Posterior cingulate gyrus (tissue), 11 donors: Measurements from ENCODE around the gene SPCS1.
"Not testable (repeated sequence)": the region's sequence is repeated elsewhere in the genome, so short reads cannot be mapped to it uniquely, and the experiment has no call there.

ENCODE experiments used
- DNase-seq, 10 donors: peaks; one replicate each; pipeline versions ENCODE4 v3.0.0 to v3.0.0-alpha.2; 2020 to 2021; ENCODE audit warnings: mixed read lengths in 3 of 10
- intact Hi-C: fragments of 100-400 bp; cut with DNase I; formaldehyde crosslinking; loops from one replicate; pipeline ENCODE4 v1.15.1; 2023

The SPCS1 gene

DNA sequence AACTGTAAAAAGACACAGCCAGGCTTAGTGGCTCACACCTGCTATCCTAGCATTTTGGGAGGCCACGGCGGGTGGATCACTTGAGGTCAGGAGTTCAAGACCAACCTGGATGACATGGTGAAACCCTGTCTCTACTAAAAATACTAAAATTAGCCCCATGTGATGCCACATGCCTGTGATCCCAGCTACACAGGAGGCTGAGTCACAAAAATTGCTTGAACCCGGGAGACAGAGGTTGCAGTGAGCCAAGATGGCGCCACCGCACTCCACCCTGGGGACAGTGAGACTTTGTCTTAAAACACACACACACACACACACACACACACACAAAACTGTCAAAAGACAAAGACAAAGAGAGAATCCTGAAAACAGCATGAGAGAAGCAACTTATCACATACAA is 18.0 kb downstream of the SPCS1 start:
- no peak for DNase-seq
- intact Hi-C loops = no loop called here

DNA sequence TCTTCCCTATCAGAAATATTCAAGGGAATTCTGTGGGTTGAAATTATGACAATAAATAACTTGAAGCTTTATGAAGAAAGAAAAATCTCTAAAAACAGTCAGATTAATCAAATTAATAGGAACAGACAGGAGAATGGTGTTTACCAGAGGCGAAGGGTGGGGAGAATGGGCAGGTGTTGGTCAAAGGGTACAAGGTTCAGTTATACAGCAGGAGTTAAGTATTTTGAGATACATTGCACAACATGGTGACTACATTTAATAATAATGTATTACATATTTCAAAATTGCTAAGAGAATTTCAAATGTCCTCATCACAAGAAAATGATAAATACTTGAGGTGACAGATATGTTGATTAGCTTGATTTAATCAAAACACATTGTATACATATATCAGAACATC is 18.6 kb downstream of the SPCS1 start:
- DNase-seq = no peak
- intact Hi-C loops = no loop called here

DNA sequence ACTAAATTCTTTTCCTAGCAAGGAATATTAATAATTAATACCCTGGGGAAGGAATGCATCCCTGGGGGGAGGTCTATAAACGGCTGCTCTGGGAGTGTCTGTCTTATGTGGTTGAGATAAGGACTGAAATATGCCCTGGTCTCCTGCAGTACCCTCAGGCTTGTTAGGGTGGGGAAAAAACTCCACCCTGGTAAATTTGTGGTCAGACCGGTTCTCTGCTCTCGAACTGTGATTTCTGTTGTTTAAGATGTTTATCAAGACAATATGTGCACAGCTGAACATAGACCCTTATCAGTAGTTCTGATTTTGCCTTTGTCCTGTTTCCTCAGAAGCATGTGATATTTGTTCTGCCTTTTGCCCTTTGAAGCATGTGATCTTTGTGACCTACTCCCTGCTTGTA is 22.8 kb downstream of the SPCS1 start:
- intact Hi-C loops, DNase-seq: not testable (repeated sequence)

DNA sequence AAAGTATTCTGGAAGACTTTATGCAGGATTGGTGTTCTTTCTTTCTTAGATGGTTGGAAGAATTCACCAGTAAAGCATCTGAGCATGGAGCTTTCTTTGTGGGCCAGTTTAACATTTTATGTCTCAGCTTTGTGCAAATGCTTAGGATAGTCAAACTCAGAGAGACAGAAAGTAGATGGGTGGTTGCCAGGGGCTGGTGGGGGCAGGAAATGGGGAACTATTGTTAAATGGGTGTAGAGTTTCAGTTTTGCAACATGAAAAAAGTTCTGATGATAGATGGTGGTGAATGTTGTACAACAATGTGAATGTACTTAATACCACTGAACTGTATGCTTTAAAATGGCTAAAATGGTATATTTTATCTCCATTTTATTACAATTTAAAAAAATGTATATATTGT is 24.8 kb downstream of the SPCS1 start:
- no peak for DNase-seq
- intact Hi-C loops = no loop called here

- intact Hi-C loops = no loop called here
- peak in 1 of 10 donors; percentile 37 for DNase-seq
These were observed 25.7 kb downstream of the SPCS1 start for GRCh38 chr3:52731590-52731989.

GRCh38 chr3:52733256-52733891 is 27.5 kb downstream of the SPCS1 start:
- intact Hi-C loops = no loop called here
- DNase-seq = no peak

GRCh38 chr3:52739730-52740129 is 33.8 kb downstream of the SPCS1 start:
- intact Hi-C loops = loop anchor here (5.0 kb wide), 1 partner anchor 333 kb away; no protein-coding TSS in a partner anchor

DNA sequence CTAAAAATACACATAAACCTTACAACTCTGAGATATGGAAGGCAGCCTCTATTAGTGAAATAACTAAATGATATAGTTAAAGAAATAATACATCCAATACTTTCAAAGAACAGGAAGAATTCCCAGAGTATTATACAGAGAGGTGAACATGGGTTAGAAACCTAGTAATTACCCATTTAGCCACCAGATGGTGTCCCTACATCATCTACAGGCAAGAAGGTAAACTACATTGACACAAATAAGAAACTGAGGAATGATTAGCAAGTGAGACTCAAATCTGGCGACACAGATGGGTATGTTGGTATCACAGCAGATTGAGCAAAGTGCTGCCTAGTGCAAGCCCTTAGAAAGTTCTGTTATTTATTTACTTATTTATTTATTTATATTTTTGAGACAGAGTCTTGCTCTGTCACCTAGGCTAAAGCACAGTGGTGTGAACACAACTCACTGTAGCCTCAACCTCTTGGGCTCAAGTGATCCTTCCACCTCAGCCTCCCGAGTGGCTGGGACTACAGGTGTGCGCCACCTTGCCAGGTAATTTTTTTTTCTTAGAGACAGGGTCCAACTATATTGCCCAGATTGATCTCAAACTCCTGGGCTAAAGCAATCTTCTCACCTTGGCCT is 36.6 kb downstream of the SPCS1 start:
- no peak for DNase-seq
- intact Hi-C loops = loop anchor here (5.0 kb wide), 1 partner anchor 330 kb away; no protein-coding TSS in a partner anchor

More at GRCh38 chr3:52739730-52740129, 33.8 kb downstream of the SPCS1 start:
- no peak for DNase-seq

DNA sequence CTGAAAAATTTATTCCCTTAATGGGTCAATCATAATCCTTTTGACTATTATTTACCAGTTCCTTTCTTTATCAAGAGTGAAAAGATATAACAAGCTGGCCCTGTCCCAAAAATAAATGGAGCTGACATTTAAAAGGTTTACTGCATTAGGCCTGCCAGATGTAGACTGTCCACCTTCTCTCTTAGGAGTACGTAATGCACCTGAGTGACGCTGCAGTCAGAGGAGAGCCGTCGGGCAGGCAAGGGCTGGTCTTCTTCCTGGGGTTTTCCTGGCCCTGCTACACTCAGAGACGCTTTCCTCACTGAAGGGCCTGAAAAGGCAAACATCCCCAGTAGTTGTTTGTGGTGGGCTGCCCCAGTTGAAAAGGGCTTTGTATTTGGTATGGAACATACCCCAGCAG is 37.2 kb downstream of the SPCS1 start:
- DNase-seq = no peak
- intact Hi-C loops = loop anchor here (5.0 kb wide), 1 partner anchor 329 kb away; no protein-coding TSS in a partner anchor

DNA sequence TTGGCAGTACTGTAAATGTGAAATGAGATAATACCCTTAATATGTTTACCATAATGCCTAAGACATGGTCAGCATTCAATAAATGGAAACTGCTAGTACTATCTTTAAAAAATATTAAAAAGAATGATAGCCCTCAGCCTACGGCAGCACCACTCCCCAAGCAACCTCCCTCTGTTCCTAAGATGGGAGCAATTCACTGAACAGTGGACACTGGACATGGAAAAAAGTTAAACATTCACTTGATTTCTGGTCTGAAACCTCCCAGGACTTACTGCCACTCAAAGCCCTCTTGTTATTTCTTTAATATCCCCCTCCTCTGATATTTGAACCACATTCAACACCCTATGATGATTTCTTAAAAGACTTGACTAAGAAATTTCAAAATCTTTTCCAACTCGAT is 37.8 kb downstream of the SPCS1 start:
- no peak for DNase-seq
- intact Hi-C loops = loop anchor here (5.0 kb wide), 1 partner anchor 329 kb away; no protein-coding TSS in a partner anchor

DNA sequence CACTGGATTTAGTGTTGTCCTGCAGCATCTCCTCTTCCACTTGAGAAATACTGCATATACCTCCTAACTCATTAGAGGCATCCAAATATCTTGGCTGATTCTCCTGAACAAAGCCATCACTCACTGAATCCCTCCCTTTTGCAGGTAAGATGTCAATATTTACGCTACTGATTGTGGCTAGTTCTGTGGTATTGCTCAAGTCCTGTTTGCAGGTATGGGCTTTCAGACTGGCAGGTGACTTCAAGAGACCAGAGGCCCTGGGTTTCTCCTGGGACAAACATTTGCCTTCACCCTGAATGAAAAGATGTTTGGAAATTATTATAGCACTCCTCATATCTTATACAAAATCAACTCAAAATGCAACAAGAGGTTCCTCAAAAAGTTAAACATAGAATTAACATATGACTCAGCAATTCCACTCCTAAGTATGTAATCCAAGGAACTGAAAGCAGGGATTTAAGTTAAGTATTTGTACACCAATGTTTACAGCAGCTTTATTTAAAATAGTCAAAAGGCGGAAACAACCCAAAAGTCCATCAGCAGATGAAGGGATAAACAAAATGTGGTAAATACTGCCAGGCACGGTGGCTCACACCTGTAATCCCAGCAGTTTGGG is 46.2 kb downstream of the SPCS1 start:
- no peak for DNase-seq
- intact Hi-C loops = no loop called here

DNA sequence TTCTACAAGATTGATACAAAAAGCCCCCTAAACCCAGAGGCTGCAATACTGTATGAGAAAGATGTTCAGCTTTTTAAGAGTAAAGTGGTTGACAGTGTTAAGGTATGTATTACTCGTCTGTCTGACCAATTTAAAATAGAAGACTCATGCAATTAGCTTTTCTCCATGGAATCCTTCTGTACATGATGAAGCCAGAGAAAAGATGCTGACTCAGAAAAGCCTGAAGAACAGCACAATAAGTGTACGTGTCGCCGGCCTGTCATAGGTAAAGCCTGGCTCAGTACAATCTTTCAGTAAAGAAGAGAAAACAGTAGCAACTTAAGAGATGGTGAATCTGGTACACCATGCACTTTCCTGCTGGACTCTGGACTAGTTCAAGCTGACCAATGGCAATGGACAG is 48.5 kb downstream of the SPCS1 start:
- no peak for DNase-seq
- intact Hi-C loops = no loop called here

GRCh38 chr3:52756141-52756540 is 50.2 kb downstream of the SPCS1 start:
- intact Hi-C loops = no loop called here

More at GRCh38 chr3:52756141-52756540, 50.2 kb downstream of the SPCS1 start:
- DNase-seq = no peak
